HG02970 (cell line): ENCODE results near the gene NF1.
"Not testable (repeated sequence)": the region's sequence is repeated elsewhere in the genome, so short reads cannot be mapped to it uniquely, and the experiment has no call there.

Source experiments
- ATAC-seq: cut with Tn5 transposase; IDR thresholded peaks from one replicate; pipeline ENCODE4 v1.9.1; 2021; ENCODE audit warnings: mild to moderate bottlenecking, moderate library complexity, moderate number of reproducible peaks; ENCODE audit not compliant: unreplicated experiment, low FRiP score

The NF1 gene

DNA sequence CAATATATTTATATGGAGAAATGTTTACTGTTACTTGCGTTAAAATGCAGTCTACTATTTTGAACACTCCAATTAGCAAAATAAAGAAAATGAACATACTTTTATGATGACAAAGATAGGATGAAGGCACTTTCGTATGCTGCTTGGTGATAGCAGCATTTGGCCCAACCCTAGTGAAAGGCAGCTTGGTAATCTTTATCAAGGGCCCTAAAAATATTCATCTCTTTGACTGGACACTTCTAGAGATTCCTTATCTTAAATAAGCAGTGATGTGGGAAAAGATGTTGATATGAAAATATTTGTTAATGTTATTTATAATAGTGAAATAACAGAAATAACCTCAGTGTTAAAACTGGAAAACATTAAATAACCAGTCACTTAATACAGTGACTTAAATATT lies 79.4 kb downstream of the NF1 start:
- ATAC-seq, result no peak

DNA sequence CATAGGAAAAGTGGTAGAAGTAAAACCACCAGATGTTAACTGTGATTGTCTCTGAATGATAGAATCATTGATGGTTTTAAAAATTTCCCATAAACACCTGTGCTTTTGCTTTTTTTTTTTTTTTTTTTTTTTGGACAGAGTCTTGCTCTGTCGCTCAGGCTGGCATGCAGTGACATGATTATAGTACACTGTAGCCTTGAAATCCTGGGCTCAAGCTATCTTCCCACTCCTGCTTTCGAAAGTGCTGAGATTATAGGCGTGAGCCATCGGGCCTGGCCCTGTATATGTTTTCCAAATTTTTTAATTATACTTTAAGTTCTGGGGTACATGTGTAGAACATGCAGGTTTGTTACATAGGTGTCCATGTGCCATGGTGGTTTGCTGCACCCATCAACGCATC lies 80.5 kb downstream of the NF1 start:
- no peak for ATAC-seq

DNA sequence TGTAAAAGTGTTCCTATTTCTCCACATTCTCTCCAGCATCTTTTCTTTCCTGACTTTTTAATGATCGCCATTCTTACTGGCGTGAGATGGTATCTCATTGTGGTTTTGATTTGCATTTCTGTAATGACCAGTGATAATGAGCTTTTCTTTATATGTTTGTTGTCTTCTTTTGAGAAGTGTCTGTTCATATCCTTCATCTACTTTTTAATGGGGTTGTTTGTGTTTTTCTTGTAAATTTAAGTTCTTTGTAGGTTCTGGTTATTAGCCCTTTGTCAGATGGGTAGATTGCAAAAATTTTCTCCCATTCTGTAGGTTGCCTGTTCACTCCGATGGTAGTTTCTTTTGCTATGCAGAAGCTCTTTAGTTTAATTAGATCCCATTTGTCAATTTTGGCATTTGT lies 81.4 kb downstream of the NF1 start:
- not testable (repeated sequence) for ATAC-seq

DNA sequence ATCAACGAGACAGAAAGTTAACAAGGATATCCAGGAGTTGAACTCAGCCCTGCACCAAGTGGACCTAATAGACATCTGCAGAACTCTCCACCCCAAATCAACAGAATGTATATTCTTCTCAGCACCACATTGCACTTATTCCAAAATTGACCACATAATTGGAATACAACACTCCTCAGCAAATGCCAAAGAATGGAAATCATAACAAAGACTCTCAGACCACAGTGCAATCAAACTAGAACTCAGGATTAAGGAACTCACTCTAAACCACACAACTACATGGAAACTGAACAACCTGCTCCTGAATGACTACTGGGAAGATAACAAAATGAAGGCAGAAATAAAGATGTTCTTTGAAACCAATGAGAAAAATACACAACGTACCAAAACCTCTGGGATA lies 84.2 kb downstream of the NF1 start:
- ATAC-seq, result not testable (repeated sequence)

DNA sequence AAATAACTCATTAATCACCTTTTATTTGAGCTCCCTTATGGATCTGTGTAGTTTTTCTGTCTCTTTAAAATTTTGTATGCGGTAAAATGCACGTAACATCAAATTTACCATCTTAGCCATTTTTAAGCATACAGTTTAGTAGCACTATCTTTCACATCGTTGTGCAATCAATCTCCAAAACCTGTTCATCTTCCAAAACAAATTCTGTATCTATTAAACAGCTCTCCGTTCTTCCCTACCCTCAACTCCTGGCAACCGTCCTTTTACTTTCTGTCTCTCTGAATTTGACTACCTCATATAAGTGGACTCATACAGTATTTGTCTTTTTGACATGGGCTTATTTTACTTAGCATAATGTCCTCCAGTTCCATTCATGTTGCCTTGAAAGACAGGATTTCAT lies 100.5 kb downstream of the NF1 start:
- no peak for ATAC-seq

DNA sequence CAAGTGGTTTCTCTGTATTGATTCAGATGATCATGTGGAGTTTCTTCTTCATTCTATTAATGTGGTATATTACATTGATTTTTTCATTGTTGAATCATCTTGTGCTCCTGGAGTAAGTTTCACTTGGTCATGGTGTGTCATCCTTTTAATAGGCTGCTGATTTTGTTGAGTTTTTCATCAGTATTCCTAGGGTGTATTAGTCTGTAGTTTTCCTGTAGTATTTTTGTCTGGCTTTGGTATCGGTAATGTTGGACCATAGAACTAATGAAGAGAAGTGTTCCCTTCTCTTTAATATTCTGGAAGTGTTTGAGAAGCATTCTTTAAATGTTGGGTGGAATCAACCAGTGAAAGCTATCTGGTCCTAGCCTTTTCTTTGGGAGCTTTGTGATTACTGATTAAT lies 103.2 kb downstream of the NF1 start:
- no peak for ATAC-seq

DNA sequence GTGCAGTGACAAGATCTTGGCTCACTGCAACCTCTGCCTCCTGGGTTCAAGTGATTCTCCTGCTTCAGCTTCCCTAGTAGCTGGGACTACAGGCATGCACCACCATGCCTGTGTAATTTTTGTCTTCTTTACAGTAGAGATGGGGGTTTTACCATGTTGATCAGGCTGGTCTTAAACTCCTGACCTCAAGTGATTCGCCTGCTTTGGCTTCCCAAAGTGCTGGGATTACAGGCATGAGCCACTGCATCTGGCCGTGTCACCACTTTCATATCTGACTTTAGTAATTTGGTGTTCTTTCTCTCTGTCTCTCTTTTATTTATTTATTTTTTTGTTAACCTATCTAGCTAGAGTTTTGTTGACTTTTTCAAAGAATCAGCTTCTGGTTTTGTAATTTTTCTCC lies 103.9 kb downstream of the NF1 start:
- not testable (repeated sequence) for ATAC-seq

DNA sequence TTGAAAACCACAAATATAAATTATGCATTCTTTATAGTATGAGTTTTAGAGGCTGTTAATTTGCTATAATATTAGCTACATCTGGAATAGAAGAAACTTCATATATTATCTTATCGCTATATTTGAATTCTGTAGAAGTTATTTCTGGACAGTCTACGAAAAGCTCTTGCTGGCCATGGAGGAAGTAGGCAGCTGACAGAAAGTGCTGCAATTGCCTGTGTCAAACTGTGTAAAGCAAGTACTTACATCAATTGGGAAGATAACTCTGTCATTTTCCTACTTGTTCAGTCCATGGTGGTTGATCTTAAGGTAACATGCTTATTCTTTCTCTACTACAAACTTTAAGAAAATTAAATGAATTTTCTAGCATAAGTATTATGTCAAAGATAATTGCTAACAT lies 105.5 kb downstream of the NF1 start:
- no peak for ATAC-seq

DNA sequence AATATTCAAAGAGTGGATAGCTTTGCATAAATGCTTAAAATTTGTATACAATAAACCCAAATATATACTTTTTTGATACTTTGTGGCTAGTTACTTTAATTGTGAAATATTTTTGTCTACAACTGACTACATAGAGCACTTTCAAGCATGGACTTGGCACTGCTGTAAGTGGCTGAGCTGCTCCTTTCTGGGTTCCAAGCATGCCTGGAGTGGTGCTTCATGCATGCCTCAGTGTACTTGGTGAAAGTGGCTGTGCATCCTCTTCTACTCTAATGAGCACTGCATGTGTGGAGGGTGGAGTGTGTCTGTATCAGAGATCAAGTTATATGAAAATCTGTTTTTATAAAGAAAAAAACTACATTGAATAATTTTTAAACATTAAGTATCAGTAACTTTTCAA lies 108.2 kb downstream of the NF1 start:
- ATAC-seq, result no peak

DNA sequence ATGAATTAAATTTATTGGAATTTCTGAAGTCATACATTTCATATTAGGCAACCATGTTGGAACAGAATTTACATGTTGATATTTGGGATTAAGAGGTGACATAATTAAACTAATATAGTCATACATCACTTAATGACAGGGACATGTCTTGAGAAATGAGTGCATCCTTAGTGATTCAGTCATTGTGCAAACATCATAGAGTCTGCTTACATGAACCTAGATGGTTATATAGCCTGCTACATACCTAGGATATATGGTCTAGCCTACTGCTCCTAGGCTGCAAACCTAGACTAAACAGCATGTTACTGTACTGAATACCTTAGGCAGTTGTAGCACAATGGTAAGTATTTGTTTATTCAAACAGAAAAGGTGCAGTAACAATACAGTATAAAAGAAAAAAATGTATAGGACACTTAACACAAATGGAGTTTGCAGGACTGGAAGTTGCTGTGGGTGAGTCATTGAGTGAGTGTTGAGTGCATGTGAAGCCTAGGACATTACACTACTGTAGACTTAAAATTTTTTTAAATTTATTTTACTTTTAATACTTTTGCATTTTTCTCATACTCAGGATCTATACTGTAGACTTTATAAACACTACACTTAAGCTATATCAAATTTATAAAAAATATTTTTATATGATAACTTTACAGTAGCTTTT lies 116.7 kb downstream of the NF1 start:
- no peak for ATAC-seq

DNA sequence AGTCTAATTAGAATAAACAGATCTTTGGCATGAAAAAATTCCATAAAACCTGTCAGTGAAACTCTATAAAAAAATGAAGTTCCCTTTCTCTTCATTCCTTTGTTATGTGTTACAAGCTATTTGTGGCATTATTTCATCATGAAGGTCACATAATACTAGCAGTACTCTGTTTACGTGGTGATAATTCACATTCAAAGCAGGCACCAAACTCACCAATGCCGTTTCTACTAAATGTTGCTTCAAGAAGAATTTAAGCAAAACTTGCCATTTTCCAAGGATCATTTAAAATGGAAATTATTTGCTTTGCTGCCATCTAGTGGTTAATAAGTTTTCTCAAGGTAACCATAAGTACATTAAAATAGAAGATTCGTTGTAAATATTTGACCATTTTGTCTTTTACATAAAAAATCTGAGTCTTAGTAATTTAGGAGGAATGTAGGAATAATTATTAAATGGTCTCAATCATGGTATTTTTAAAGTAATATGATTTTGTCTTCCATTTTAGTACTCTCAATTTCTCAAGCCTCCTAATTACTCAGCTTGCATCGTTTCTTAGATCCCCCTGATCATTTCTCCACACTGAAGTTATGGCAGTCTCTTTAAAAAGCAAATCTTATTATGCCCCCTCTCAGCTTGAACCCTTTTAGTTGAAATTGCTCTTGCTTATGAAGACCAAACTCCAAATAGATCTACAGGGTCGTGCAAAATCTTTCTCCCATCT lies 121.4 kb downstream of the NF1 start:
- no peak for ATAC-seq

DNA sequence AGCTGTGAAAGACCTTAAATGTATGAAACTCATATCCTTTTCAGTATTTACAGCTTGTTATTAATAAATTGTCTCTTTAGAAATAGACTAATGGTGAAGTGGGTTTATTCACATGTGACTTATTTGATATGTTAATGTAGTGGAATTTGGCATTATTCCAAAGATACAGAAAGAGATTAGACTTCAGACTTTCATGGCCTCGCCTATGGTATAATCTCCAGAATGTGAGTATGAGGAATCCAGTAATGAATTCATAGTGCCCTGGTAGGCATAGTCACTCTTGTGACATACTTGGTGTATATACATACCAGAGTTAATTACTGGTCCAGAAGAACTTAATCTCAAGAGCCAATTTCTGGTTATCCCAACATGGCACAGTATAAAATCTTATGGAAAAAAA lies 129.6 kb downstream of the NF1 start:
- no peak for ATAC-seq

DNA sequence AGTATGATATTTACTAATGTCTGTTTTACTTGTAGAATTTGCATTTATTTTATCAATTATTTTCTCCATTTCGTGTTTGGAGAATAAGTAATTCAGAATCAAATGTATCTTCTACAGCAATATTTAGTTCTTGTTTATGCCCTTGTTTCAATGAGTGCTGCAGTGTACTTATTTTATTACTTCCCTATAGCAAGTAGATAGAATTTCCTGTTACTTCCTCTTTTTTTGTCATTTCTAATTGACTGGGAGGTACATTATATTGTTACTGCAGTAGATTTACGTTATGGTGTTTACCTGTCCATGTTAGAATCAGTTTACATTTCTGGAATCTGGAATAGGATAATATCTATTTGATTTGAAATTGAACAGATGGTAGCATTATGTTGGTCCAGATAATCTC lies 131.1 kb downstream of the NF1 start:
- no peak for ATAC-seq

DNA sequence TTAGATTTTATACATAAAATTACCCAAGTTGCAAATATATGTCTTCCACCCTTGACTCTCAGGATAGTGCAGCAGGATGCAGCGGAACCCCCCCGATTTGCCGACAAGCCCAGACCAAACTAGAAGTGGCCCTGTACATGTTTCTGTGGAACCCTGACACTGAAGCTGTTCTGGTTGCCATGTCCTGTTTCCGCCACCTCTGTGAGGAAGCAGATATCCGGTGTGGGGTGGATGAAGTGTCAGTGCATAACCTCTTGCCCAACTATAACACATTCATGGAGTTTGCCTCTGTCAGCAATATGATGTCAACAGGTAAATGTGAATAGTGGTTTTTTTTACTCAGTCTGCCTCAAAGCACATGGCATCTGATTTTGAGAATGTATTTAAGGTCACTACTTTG lies 131.6 kb downstream of the NF1 start:
- no peak for ATAC-seq

DNA sequence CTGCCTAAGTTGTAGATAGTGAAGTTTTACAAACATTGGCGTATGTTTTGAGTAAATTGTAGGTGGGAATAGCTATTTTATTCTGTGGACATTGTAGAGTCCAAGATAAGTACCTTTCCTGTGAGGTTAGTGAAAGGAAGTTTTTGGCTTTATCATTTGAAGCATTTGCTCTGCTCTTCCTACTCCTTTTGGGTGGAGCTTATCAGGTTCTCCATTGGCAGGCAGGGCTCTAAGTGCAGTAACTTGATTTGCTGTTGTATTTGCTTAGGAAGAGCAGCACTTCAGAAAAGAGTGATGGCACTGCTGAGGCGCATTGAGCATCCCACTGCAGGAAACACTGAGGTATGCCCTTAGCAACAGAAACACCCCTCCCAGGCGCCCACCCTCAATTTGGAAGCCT lies 132.2 kb downstream of the NF1 start:
- no peak for ATAC-seq

DNA sequence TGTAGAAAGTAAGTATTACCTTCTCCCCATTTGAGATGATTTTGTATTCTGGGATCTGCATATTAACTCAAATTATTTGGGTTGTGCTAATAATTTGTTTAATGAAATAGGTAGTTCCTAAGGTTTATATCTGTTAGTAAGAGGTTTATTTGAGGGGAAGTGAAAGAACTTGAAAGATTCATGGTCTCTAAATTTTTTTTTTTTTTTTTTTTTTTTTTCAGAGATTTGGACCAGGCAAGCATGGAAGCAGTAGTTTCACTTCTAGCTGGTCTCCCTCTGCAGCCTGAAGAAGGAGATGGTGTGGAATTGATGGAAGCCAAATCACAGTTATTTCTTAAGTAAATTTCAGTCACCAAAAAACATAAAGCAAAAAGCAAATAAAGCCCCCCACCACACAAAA lies 137.1 kb downstream of the NF1 start:
- ATAC-seq, result no peak

DNA sequence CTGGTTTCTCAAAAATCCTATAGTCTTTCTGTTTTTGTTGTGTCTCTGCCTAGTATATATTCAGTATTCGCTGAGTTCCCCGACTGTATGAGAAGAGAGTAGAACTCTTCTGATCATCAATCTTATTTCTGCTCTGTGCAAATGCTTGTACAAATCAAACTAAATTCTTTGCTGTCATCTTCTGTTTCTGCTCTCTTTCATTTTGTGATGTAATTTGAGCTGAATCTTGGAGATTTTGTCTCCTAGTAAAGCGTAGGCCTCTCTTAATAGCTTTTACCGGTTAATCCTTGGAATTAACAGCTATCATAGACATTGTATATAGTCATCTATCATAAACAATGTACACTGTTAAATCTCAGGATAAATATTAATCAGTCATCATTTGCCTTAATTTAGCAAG lies 140.3 kb downstream of the NF1 start:
- ATAC-seq, result no peak

DNA sequence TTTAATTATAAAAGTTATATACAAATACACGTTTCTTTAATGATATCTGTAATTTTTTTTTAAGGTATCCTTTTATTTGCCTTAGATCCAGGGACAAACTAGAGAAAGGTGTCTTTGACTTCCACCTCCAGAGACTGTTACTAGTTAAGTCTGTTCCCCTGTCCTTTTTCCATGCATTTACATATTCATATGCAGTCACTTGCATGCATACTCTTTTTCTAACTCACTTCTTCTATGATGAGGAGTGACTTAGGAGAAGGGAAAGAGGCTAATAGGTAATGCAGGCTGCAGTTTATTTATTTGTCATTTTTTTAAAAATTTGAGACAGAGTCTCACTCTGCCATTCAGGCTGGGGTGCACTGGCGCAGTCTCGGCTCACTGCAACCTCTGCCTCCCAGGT lies 141.4 kb downstream of the NF1 start:
- no peak for ATAC-seq

DNA sequence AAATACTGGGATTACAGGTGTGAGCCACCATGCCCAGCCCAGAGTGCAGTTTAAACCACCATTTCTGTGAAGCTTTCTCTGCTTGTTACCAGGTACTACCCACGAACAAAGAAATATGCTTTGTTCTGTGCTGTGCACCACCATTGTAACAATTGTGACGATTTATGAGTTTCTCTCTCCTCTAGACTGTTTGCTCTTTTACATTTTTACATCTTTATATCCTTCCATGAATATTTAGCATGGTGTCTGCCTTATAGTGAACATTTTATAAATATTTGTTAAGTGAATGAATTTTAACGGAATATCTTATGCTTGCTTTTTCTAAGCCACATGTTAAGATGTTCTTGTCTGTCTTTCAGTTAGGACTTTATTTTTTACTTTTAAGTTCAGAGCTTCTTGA lies 141.9 kb downstream of the NF1 start:
- ATAC-seq, result no peak

DNA sequence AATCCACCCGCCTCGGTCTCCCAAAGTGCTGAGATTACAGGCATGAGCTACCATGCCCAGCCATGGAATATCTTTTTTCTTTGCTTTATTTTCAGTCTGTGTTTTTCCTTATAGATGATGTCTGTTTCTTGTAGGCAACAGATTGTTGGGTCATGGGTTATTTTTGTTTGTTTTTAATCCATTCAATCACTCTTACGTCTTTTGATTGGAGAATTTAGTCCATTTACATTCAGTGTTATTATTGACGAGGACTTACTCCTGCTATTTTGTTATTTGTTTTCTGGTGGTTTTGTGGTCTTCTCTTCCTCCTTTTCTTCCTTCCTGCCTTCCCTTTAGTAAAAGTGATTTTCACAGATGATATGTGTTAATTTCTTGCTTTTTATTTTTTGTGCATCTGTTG lies 146.3 kb downstream of the NF1 start:
- no peak for ATAC-seq

DNA sequence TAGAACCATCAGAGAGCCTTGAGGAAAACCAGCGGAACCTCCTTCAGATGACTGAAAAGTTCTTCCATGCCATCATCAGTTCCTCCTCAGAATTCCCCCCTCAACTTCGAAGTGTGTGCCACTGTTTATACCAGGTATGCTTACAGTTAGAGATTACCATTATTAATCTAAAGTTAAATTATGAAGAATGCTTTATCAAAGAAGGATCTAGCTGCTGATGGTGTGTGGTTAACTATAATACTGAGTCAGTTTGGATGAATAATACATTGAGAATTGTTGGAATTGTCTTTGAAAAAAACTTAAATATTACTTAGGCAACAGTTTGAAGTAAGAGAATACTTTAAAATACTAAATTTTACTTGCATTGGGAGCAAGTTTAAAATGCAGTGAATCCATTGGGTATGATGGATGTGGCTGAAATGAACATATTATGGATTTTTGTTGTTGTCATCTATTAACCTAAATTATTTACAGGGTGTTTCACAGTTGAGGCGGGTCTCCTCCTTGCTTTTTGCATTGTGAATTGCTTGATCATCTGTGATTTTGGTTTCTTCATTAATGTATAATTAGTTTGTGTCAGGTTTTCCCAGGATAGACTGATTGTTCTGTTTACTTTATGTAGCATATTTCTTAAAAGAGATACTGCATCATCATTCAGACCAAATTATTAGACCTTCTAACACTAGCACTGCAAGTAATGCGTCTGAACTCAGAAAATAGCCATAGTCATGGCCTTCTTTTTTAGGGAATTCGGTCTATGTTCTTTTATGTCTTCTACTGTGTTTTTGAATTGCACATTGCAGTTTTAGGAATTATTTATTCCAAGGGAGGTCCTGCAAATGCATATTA lies 154.4 kb downstream of the NF1 start:
- ATAC-seq, result no peak

DNA sequence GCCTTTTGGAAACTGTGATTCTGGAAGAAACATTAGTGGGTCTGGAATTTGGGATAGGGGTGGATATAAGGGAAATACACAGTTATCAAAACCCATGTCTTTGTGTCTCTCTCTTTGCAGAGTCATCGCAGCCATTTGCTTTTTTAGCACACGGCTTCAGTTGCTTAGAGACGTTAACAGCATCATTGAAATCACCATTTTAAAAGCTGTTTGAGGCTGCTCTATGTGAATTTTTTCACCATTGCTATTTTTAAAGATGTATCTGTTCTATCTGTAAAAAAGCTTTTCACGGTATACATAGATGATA lies 155.0 kb downstream of the NF1 start:
- no peak for ATAC-seq
